HCT116 (cell line): ENCODE results near the gene ITGAV. TPM values are rescaled to one million over a fixed set of nuclear protein-coding genes. Genes with fewer than 3 reads are reported as not detected.

Experiments used
- ATAC-seq: fragments of 200-7000 bp; cut with Tn5 transposase; 2 replicates; pipeline ENCODE4 v1.9.1; 2020; ENCODE audit warnings: mild to moderate bottlenecking, moderate library complexity
- BruUV-seq: library from RNA; stranded (reverse); fragments of 400-500 nt; replicated peaks from 2 replicates; lab custom pipeline; 2021; lab: Mats Ljungman, UMichigan
- CTCF ChIA-PET: fragments of 300-600 bp; sonication (Branson Sonifier 250); formaldehyde crosslinking; loops from one replicate; lab custom pipeline; 2021; ENCODE audit warnings: antibody characterized with exemption; lab: Charles Lee
- POLR2A ChIA-PET: fragments of 300-600, 350-600 bp; sonication (Branson Sonifier 250); formaldehyde crosslinking; loops from one replicate; lab custom pipeline; 2021; ENCODE audit warnings: antibody characterized with exemption; lab: Charles Lee
- RAD21 ChIA-PET, 2 experiments: fragments of 300-600 bp; sonication (Branson Sonifier 250); formaldehyde crosslinking; loops; one replicate each; lab custom pipeline; 2023; ENCODE audit warnings: low total read pairs in 2 of 2; ENCODE audit not compliant: uncharacterized antibody in 2 of 2, unreplicated experiment in 2 of 2, low non-redundant PET in 1 of 2; lab: Charles Lee
- DNase-seq: peaks from one replicate; pipeline ENCODE4 v3.0.0-alpha.2; 2010; ENCODE audit warnings: low read depth, low spot score
- H2AFZ ChIP-seq: fragments of 200-600 bp; shearing (Covaris generic), sonication (generic); 2 replicates; pipeline ENCODE4 v1.6.1; 2017; ENCODE audit warnings: low read depth, mixed run types, mixed read lengths, antibody characterized with exemption, low read length; ENCODE audit not compliant: poor library complexity, severe bottlenecking
- H3K27ac ChIP-seq: 2 replicates; pipeline ENCODE4 v1.5.1; 2012; ENCODE audit warnings: low read depth, low read length
- H3K27me3 ChIP-seq: fragments of 200-600 bp; sonication (generic); 2 replicates; pipeline ENCODE4 v1.6.1; 2016; ENCODE audit warnings: mixed run types, low read length, mixed read lengths; ENCODE audit not compliant: insufficient read depth
- H3K36me3 ChIP-seq, 2 experiments: fragments of 200-500 bp in 1 of 2; fragments of 200-600 bp in 1 of 2; sonication (Bioruptor generic) in 1 of 2; sonication (generic) in 1 of 2; 2 replicates each; pipeline versions ENCODE4 v1.5.1 to v1.6.1; 2014 to 2016; ENCODE audit warnings: low read length in 2 of 2, inconsistent platforms in 1 of 2, mixed read lengths in 1 of 2, mixed run types in 1 of 2; ENCODE audit not compliant: insufficient read depth in 2 of 2, control insufficient read depth in 1 of 2
- H3K4me1 ChIP-seq, 2 experiments: fragments of 200-600 bp in 1 of 2; sonication (generic) in 1 of 2; 2 replicates each; pipeline versions ENCODE4 v1.5.1 to v1.6.1; 2012 to 2017; ENCODE audit warnings: low read length in 2 of 2, inconsistent platforms in 1 of 2, mild to moderate bottlenecking in 1 of 2, mixed read lengths in 1 of 2, mixed run types in 1 of 2, moderate library complexity in 1 of 2; ENCODE audit not compliant: insufficient read depth in 2 of 2, control insufficient read depth in 1 of 2
- H3K4me2 ChIP-seq: fragments of 200-600 bp; sonication (generic); 2 replicates; pipeline ENCODE4 v1.6.1; 2017; ENCODE audit warnings: mixed run types, low read length, mixed read lengths
- H3K4me3 ChIP-seq, 2 experiments: fragments of 200-600 bp in 1 of 2; sonication (generic) in 1 of 2; replicated peaks in 1 of 2; 2 replicates each; pipeline ENCODE4 v1.5.1; 2011 to 2016; ENCODE audit warnings: low read length in 2 of 2, control low read depth in 1 of 2, low read depth in 1 of 2, mild to moderate bottlenecking in 1 of 2, mixed read lengths in 1 of 2, mixed run types in 1 of 2
- H3K79me2 ChIP-seq: fragments of 200-600 bp; sonication (generic); 2 replicates; pipeline ENCODE4 v1.6.1; 2017; ENCODE audit warnings: mild to moderate bottlenecking, mixed run types, low read length, moderate library complexity, mixed read lengths; ENCODE audit not compliant: insufficient read depth
- H3K9ac ChIP-seq: fragments of 200-600 bp; sonication (generic); 2 replicates; pipeline ENCODE4 v1.6.1; 2016; ENCODE audit warnings: low read length, mixed read lengths
- H3K9me2 ChIP-seq: fragments of 200-600 bp; sonication (generic), shearing (Covaris generic); 2 replicates; pipeline ENCODE4 v1.6.1; 2017; ENCODE audit warnings: mixed run types, mild to moderate bottlenecking, moderate library complexity; ENCODE audit not compliant: insufficient read depth
- H3K9me3 ChIP-seq, 2 experiments: fragments of 200-500 bp in 1 of 2; fragments of 200-600 bp in 1 of 2; sonication (Bioruptor generic) in 1 of 2; sonication (generic) in 1 of 2; 2 replicates each; pipeline ENCODE4 v1.6.1; 2014 to 2017; ENCODE audit warnings: low read length in 2 of 2, mixed read lengths in 2 of 2, inconsistent platforms in 1 of 2, low read depth in 1 of 2, mild to moderate bottlenecking in 1 of 2, mixed run types in 1 of 2, moderate library complexity in 1 of 2; ENCODE audit not compliant: control insufficient read depth in 1 of 2, insufficient read depth in 1 of 2
- H4K20me1 ChIP-seq: fragments of 200-600 bp; sonication (generic), shearing (Covaris generic); 2 replicates; pipeline ENCODE4 v1.6.1; 2017; ENCODE audit warnings: mixed run types, mild to moderate bottlenecking, moderate library complexity; ENCODE audit not compliant: insufficient read depth
- CEBPB ChIP-seq: IDR thresholded peaks from 2 replicates; pipeline ENCODE4 v1.6.1; 2012; ENCODE audit warnings: low read depth
- EGR1 ChIP-seq: IDR thresholded peaks from 2 replicates; pipeline ENCODE4 v1.6.1; 2012; ENCODE audit warnings: low read depth
- EZH2phosphoT487 ChIP-seq: fragments of 200-600 bp; IDR thresholded peaks from 2 replicates; pipeline ENCODE4 v1.6.1; 2018; ENCODE audit warnings: antibody characterized with exemption, borderline replicate concordance
- POLR2A ChIP-seq: IDR thresholded peaks from 2 replicates; pipeline ENCODE4 v1.7.0; 2011; ENCODE audit warnings: borderline replicate concordance; ENCODE audit not compliant: insufficient read depth, insufficient read length; ENCODE audit errors: extremely low read depth
- POLR2AphosphoS5 ChIP-seq: IDR thresholded peaks from 2 replicates; pipeline ENCODE4 v1.6.1; 2011; ENCODE audit warnings: mild to moderate bottlenecking, low read depth, low read length, moderate library complexity
- SIN3A ChIP-seq: IDR thresholded peaks from 2 replicates; pipeline ENCODE4 v1.6.1; 2012; ENCODE audit warnings: low read depth
- YY1 ChIP-seq: IDR thresholded peaks from 2 replicates; pipeline ENCODE4 v1.6.1; 2011; ENCODE audit warnings: low read length, low read depth, moderate library complexity, mild to moderate bottlenecking; ENCODE audit not compliant: insufficient replicate concordance; ENCODE audit errors: extremely low read depth
- ZFX ChIP-seq: fragments of 450-650 bp; IDR thresholded peaks from 2 replicates; pipeline ENCODE4 v1.6.1; 2017
- intact Hi-C: fragments of 100-400 bp; cut with micrococcal nuclease; formaldehyde crosslinking; loops from 2 replicates; pipeline ENCODE4 v1.10.0; 2022
- total RNA-seq: library from RNA; stranded (reverse); gene quantifications from one replicate; pipeline ENCODE4 v1.2.1, GENCODE V29; 2021; ENCODE audit not compliant: unreplicated experiment
- TF ChIP-seq, protein P1 (sequence below): IDR thresholded peaks from 2 replicates; pipeline ENCODE4 v1.6.1; 2012
- TF ChIP-seq, protein P2 (sequence below): IDR thresholded peaks from 2 replicates; pipeline ENCODE4 v1.6.1; 2012
- TF ChIP-seq, protein P3 (sequence below): IDR thresholded peaks from 2 replicates; pipeline ENCODE4 v1.6.1; 2011; ENCODE audit warnings: mild to moderate bottlenecking, low read length, moderate library complexity; ENCODE audit not compliant: insufficient replicate concordance; ENCODE audit errors: extremely low read depth
- TF ChIP-seq, protein P4 (sequence below): IDR thresholded peaks from 2 replicates; pipeline ENCODE4 v1.6.1; 2012; ENCODE audit warnings: low read depth

The ITGAV gene
- total RNA-seq, 1 experiment from 2014 or later, result 36.3 TPM

DNA sequence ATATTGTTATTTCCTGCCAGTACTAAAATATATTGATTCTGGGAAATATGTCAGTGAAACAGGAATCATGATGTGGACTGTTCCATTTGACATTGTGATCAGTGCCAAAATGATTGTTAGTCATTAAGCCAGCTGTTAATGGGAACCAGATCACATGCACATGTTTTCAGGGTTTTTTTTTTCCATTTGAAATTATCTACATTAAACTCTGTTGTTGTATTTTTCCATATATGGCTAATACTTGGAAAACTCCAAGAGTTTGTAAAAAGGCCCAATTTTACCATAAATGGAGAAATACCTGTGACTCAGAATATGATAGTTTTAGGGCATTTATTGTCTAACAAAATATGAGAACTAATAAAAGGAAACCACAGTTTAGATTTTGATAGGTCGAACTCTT, 13.4 kb downstream of the ITGAV start:
- RAD21 ChIA-PET, result no interaction called here
- no peak for TF ChIP-seq EGR1
- no peak for TF ChIP-seq ZFX
- TF ChIP-seq POLR2A, result no peak
- TF ChIP-seq, protein P1, sequence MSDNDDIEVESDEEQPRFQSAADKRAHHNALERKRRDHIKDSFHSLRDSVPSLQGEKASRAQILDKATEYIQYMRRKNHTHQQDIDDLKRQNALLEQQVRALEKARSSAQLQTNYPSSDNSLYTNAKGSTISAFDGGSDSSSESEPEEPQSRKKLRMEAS, result no peak
- TF ChIP-seq YY1, result no peak
- no peak for TF ChIP-seq CEBPB
- TF ChIP-seq, protein P2, sequence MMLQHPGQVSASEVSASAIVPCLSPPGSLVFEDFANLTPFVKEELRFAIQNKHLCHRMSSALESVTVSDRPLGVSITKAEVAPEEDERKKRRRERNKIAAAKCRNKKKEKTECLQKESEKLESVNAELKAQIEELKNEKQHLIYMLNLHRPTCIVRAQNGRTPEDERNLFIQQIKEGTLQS, result no peak
- TF ChIP-seq POLR2AphosphoS5, result no peak
- TF ChIP-seq EZH2phosphoT487, result no peak
- TF ChIP-seq, all 23 proteins: peak for 0
- Histone ChIP-seq H2AFZ (no peak overlapping the region), H3K4me3 (no peak overlapping the region), H3K4me2 (no peak overlapping the region), H3K9ac (no peak overlapping the region), H3K79me2 (no peaks in the 10 kb centered on the region), H3K4me1 (no peaks in the 10 kb centered on the region), H3K9me2 (no peaks in the 10 kb centered on the region), H4K20me1 (no peaks in the 10 kb centered on the region), H3K36me3 (no peaks in the 10 kb centered on the region), H3K27ac (no peak overlapping the region), H3K9me3 (no peaks in the 10 kb centered on the region), H3K27me3 (no peaks in the 10 kb centered on the region)
- ChIA-PET POLR2A (no interaction called here), CTCF (no interaction called here)
- intact Hi-C loops, result no loop called here
- no peak for ATAC-seq
- no TSS peak for BruUV-seq
- no peak for DNase-seq

DNA sequence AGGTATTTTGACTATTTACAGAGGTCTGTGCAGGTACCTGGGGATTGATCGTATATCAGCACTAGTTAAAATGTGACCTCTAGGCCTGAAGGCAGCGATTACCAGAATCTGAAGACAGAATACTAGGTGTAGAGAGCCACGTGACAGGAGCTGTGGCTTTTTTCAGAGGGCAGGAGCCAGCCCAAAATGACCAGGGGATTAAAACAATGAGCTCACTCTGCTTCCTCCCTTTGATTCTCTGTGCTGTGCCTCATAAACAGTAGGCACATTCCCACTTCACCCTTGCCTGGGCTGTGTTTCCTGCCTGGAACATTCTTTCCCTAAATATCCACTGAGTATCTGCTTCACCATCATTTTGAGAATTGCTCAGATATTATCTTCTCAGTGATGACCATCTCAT, 15.2 kb downstream of the ITGAV start:
- H3K9me2 ChIP-seq, result no peaks in the 10 kb centered on the region
- no peaks in the 10 kb centered on the region for H3K79me2 ChIP-seq
- ATAC-seq, result no peak
- no peak overlapping the region for H3K9ac ChIP-seq
- RAD21 ChIA-PET, result no interaction called here
- no peak for TF ChIP-seq YY1
- TF ChIP-seq, protein P3, sequence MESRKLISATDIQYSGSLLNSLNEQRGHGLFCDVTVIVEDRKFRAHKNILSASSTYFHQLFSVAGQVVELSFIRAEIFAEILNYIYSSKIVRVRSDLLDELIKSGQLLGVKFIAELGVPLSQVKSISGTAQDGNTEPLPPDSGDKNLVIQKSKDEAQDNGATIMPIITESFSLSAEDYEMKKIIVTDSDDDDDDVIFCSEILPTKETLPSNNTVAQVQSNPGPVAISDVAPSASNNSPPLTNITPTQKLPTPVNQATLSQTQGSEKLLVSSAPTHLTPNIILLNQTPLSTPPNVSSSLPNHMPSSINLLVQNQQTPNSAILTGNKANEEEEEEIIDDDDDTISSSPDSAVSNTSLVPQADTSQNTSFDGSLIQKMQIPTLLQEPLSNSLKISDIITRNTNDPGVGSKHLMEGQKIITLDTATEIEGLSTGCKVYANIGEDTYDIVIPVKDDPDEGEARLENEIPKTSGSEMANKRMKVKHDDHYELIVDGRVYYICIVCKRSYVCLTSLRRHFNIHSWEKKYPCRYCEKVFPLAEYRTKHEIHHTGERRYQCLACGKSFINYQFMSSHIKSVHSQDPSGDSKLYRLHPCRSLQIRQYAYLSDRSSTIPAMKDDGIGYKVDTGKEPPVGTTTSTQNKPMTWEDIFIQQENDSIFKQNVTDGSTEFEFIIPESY, result no peak
- TF ChIP-seq, protein P4, sequence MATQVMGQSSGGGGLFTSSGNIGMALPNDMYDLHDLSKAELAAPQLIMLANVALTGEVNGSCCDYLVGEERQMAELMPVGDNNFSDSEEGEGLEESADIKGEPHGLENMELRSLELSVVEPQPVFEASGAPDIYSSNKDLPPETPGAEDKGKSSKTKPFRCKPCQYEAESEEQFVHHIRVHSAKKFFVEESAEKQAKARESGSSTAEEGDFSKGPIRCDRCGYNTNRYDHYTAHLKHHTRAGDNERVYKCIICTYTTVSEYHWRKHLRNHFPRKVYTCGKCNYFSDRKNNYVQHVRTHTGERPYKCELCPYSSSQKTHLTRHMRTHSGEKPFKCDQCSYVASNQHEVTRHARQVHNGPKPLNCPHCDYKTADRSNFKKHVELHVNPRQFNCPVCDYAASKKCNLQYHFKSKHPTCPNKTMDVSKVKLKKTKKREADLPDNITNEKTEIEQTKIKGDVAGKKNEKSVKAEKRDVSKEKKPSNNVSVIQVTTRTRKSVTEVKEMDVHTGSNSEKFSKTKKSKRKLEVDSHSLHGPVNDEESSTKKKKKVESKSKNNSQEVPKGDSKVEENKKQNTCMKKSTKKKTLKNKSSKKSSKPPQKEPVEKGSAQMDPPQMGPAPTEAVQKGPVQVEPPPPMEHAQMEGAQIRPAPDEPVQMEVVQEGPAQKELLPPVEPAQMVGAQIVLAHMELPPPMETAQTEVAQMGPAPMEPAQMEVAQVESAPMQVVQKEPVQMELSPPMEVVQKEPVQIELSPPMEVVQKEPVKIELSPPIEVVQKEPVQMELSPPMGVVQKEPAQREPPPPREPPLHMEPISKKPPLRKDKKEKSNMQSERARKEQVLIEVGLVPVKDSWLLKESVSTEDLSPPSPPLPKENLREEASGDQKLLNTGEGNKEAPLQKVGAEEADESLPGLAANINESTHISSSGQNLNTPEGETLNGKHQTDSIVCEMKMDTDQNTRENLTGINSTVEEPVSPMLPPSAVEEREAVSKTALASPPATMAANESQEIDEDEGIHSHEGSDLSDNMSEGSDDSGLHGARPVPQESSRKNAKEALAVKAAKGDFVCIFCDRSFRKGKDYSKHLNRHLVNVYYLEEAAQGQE, result no peak
- TF ChIP-seq SIN3A, result no peak
- TF ChIP-seq, protein P1, result no peak
- no peak for TF ChIP-seq POLR2AphosphoS5
- no peak for TF ChIP-seq EZH2phosphoT487
- TF ChIP-seq, all 23 proteins: peak for 0
- Histone ChIP-seq H3K4me1 (no peaks in the 10 kb centered on the region), H3K9me3 (no peaks in the 10 kb centered on the region), H3K4me3 (no peak overlapping the region), H4K20me1 (no peaks in the 10 kb centered on the region), H3K36me3 (no peaks in the 10 kb centered on the region), H3K27ac (no peak overlapping the region), H3K4me2 (no peak overlapping the region), H2AFZ (no peak overlapping the region), H3K27me3 (no peaks in the 10 kb centered on the region)
- no peak for DNase-seq
- intact Hi-C loops, result no loop called here
- ChIA-PET POLR2A (no interaction called here), CTCF (no interaction called here)
- BruUV-seq, result no TSS peak
